Muscle layer of colon (tissue), 2 donors: ENCODE measurements around the gene G6PC1.
"Not testable (repeated sequence)": the region's sequence is repeated elsewhere in the genome, so short reads cannot be mapped to it uniquely, and the experiment has no call there.

Experiments used
- H3K27ac ChIP-seq: one replicate; pipeline ENCODE4 v1.7.0; 2013; ENCODE audit warnings: low read depth, mild to moderate bottlenecking, low read length, moderate library complexity
- H3K27me3 ChIP-seq, 2 donors: one replicate each; pipeline ENCODE4 v1.7.0; 2013; ENCODE audit warnings: low read length in 2 of 2, mild to moderate bottlenecking in 2 of 2; ENCODE audit not compliant: insufficient read depth in 2 of 2, control insufficient read depth in 1 of 2
- H3K36me3 ChIP-seq: one replicate; pipeline ENCODE4 v1.7.0; 2013; ENCODE audit warnings: mild to moderate bottlenecking, low read length; ENCODE audit not compliant: insufficient read depth
- H3K4me1 ChIP-seq: one replicate; pipeline ENCODE4 v1.7.0; 2013; ENCODE audit warnings: mild to moderate bottlenecking, low read length; ENCODE audit not compliant: insufficient read depth
- H3K4me3 ChIP-seq, 2 donors: one replicate each; pipeline ENCODE4 v1.7.0; 2013; ENCODE audit warnings: low read length in 2 of 2, low read depth in 1 of 2, mild to moderate bottlenecking in 1 of 2, moderate library complexity in 1 of 2
- H3K9ac ChIP-seq: one replicate; pipeline ENCODE4 v1.7.0; 2013; ENCODE audit warnings: low read length
- H3K9me3 ChIP-seq: one replicate; pipeline ENCODE4 v1.7.0; 2013; ENCODE audit warnings: mild to moderate bottlenecking, low read length
- donor health status: abdominal sarcoma.
- donor health status: Adenocarcinoma of cecum.

The G6PC1 gene

GRCh38 chr17:42857389-42857788 lies 43.2 kb upstream of the G6PC1 start:
- H3K27me3 ChIP-seq, result no peaks in the 10 kb centered on the region
- H3K9ac ChIP-seq, result no peak overlapping the region
- peak overlapping the region; percentile 34 for H3K27ac ChIP-seq
- peaks cover 39% of the 10 kb centered on the region for H3K36me3 ChIP-seq
- H3K4me3 ChIP-seq, result no peak overlapping the region
- H3K9me3 ChIP-seq, result no peaks in the 10 kb centered on the region
- peaks cover 23% of the 10 kb centered on the region for H3K4me1 ChIP-seq

GRCh38 chr17:42865638-42866094 lies 34.9 kb upstream of the G6PC1 start:
- Histone ChIP-seq H3K4me3 (no peak overlapping the region), H3K4me1 (peaks cover 6% of the 10 kb centered on the region), H3K36me3 (peaks cover 6% of the 10 kb centered on the region), H3K27ac (no peak overlapping the region), H3K27me3 (no peaks in the 10 kb centered on the region), H3K9me3 (no peaks in the 10 kb centered on the region), H3K9ac (no peak overlapping the region)

GRCh38 chr17:42866216-42866615 lies 34.4 kb upstream of the G6PC1 start:
- H3K9me3 ChIP-seq, result no peaks in the 10 kb centered on the region
- H3K36me3 ChIP-seq, result peaks cover 6% of the 10 kb centered on the region
- no peaks in the 10 kb centered on the region for H3K27me3 ChIP-seq
- H3K9ac ChIP-seq, result no peak overlapping the region
- no peak overlapping the region for H3K27ac ChIP-seq
- H3K4me1 ChIP-seq, result peaks cover 6% of the 10 kb centered on the region
- H3K4me3 ChIP-seq, result no peak overlapping the region

- peaks cover 8% of the 10 kb centered on the region for H3K36me3 ChIP-seq
- no peaks in the 10 kb centered on the region for H3K9me3 ChIP-seq
- no peak overlapping the region for H3K27ac ChIP-seq
- no peaks in the 10 kb centered on the region for H3K27me3 ChIP-seq
- no peak overlapping the region for H3K4me3 ChIP-seq
- no peak overlapping the region for H3K9ac ChIP-seq
- H3K4me1 ChIP-seq, result peaks cover 6% of the 10 kb centered on the region
Observed at GRCh38 chr17:42866631-42867575, 33.7 kb upstream of the G6PC1 start.

GRCh38 chr17:42867694-42868261 lies 32.8 kb upstream of the G6PC1 start:
- not testable (repeated sequence) for H3K27ac ChIP-seq, H3K9ac ChIP-seq, H3K27me3 ChIP-seq, H3K4me3 ChIP-seq, H3K9me3 ChIP-seq, H3K4me1 ChIP-seq
- H3K36me3 ChIP-seq, result peaks cover 13% of the 10 kb centered on the region

GRCh38 chr17:42868338-42868737 lies 32.3 kb upstream of the G6PC1 start:
- no peaks in the 10 kb centered on the region for H3K27me3 ChIP-seq
- H3K27ac ChIP-seq, result no peak overlapping the region
- no peaks in the 10 kb centered on the region for H3K9me3 ChIP-seq
- peaks cover 13% of the 10 kb centered on the region for H3K36me3 ChIP-seq
- no peak overlapping the region for H3K9ac ChIP-seq
- peaks cover 6% of the 10 kb centered on the region for H3K4me1 ChIP-seq
- no peak overlapping the region for H3K4me3 ChIP-seq

- Histone ChIP-seq H3K27ac (no peak overlapping the region), H3K4me3 (no peak overlapping the region), H3K9ac (no peak overlapping the region), H3K4me1 (no peaks in the 10 kb centered on the region), H3K9me3 (no peaks in the 10 kb centered on the region), H3K27me3 (no peaks in the 10 kb centered on the region), H3K36me3 (peaks cover 16% of the 10 kb centered on the region)
Observed at GRCh38 chr17:42871647-42872046, 29.0 kb upstream of the G6PC1 start.

GRCh38 chr17:42872251-42872965 lies 28.2 kb upstream of the G6PC1 start:
- no peaks in the 10 kb centered on the region for H3K27me3 ChIP-seq
- no peak overlapping the region for H3K9ac ChIP-seq
- H3K36me3 ChIP-seq, result peaks cover 22% of the 10 kb centered on the region
- no peak overlapping the region for H3K4me3 ChIP-seq
- H3K4me1 ChIP-seq, result no peaks in the 10 kb centered on the region
- H3K27ac ChIP-seq, result no peak overlapping the region
- no peaks in the 10 kb centered on the region for H3K9me3 ChIP-seq

- no peak overlapping the region for H3K27ac ChIP-seq
- peaks cover 21% of the 10 kb centered on the region for H3K36me3 ChIP-seq
- no peaks in the 10 kb centered on the region for H3K9me3 ChIP-seq
- no peak overlapping the region for H3K9ac ChIP-seq
- H3K4me3 ChIP-seq, result no peak overlapping the region
- no peaks in the 10 kb centered on the region for H3K27me3 ChIP-seq
- H3K4me1 ChIP-seq, result no peaks in the 10 kb centered on the region
Observed at GRCh38 chr17:42873315-42873714, 27.3 kb upstream of the G6PC1 start.

GRCh38 chr17:42873932-42874695 lies 26.5 kb upstream of the G6PC1 start:
- not testable (repeated sequence) for H3K9ac ChIP-seq, H3K27ac ChIP-seq, H3K4me1 ChIP-seq, H3K9me3 ChIP-seq, H3K27me3 ChIP-seq, H3K4me3 ChIP-seq
- H3K36me3 ChIP-seq, result peaks cover 16% of the 10 kb centered on the region

GRCh38 chr17:42877037-42877436 lies 23.6 kb upstream of the G6PC1 start:
- Histone ChIP-seq H3K27me3 (no peaks in the 10 kb centered on the region), H3K9ac (no peak overlapping the region), H3K4me1 (no peaks in the 10 kb centered on the region), H3K9me3 (no peaks in the 10 kb centered on the region), H3K27ac (no peak overlapping the region), H3K4me3 (no peak overlapping the region), H3K36me3 (peaks cover 13% of the 10 kb centered on the region)
